Measurements from ENCODE around the gene TERC.
"Not testable (repeated sequence)": the region's sequence is repeated elsewhere in the genome, so short reads cannot be mapped to it uniquely, and the experiment has no call there.

The TERC gene

GRCh38 chr3:169751875-169752274, 13.0 kb downstream of the TERC start:
- Histone ChIP-seq H3K9ac (ENCODE audit: insufficient read length, low read depth) (no peak overlapping the region), H3K36me3 (ENCODE audit: insufficient read depth, insufficient read length, low read length) (no peaks in the 10 kb centered on the region), H3K9me3 (ENCODE audit: insufficient read depth, low read length) (no peaks in the 10 kb centered on the region), H3K27me3 (ENCODE audit: insufficient read depth, insufficient read length) (peaks cover 2% of the 10 kb centered on the region), H3K4me3 (ENCODE audit: insufficient read length, low read depth) (no peak overlapping the region), H3K4me1 (ENCODE audit: insufficient read depth, insufficient read length) (no peaks in the 10 kb centered on the region)
- no peak for DNase-seq (ENCODE audit: low read depth, low spot score)
- TF ChIP-seq ZNF274 (IDR thresholded peaks at IDR 0.05; ENCODE audit: low read depth, low read length) (no peak), SUZ12 (IDR thresholded peaks at IDR 0.05; ENCODE audit: extremely low read depth, insufficient read depth, insufficient read length) (no peak), YY1 (IDR thresholded peaks at IDR 0.05; ENCODE audit: insufficient read depth, insufficient read length) (no peak)

GRCh38 chr3:169750665-169751064, 14.2 kb downstream of the TERC start:
- H3K9ac ChIP-seq (ENCODE audit: insufficient read length, low read depth): no peak overlapping the region
- no peak for TF ChIP-seq ZNF274 (IDR thresholded peaks at IDR 0.05; ENCODE audit: low read depth, low read length)
- no peak for TF ChIP-seq YY1 (IDR thresholded peaks at IDR 0.05; ENCODE audit: insufficient read depth, insufficient read length)
- TF ChIP-seq SUZ12 (IDR thresholded peaks at IDR 0.05; ENCODE audit: extremely low read depth, insufficient read depth, insufficient read length): no peak

DNA sequence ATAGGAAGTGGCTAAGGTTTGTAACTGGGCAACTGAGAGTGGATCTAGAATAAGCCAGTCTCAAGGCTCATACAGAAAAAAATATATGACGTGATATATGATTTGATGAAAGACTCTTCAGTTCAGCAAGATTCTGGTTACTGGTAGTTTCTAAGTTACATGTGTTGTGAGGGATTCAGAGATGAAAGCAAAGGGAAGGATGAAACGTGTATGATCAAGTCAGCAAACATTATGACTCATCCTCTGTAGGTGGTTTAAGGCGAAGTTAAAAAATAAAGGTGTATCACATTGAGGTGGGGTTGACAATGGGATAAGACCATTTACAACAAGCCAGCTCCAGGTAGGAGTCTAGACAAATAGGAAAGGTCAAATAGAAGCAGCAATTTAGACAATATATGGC, 16.2 kb downstream of the TERC start:
- Histone ChIP-seq H3K27me3 (ENCODE audit: insufficient read depth, insufficient read length) (peaks cover 2% of the 10 kb centered on the region), H3K9me3 (ENCODE audit: insufficient read depth, low read length) (no peaks in the 10 kb centered on the region), H3K36me3 (ENCODE audit: insufficient read depth, insufficient read length, low read length) (no peaks in the 10 kb centered on the region), H3K4me3 (ENCODE audit: insufficient read length, low read depth) (no peak overlapping the region), H3K4me1 (ENCODE audit: insufficient read depth, insufficient read length) (no peaks in the 10 kb centered on the region), H3K9ac (ENCODE audit: insufficient read length, low read depth) (no peak overlapping the region)
- DNase-seq (ENCODE audit: low read depth, low spot score): no peak
- TF ChIP-seq YY1 (IDR thresholded peaks at IDR 0.05; ENCODE audit: insufficient read depth, insufficient read length) (no peak), SUZ12 (IDR thresholded peaks at IDR 0.05; ENCODE audit: extremely low read depth, insufficient read depth, insufficient read length) (no peak), ZNF274 (IDR thresholded peaks at IDR 0.05; ENCODE audit: low read depth, low read length) (no peak)

More at GRCh38 chr3:169750665-169751064, 14.2 kb downstream of the TERC start:
- Histone ChIP-seq H3K9me3 (ENCODE audit: insufficient read depth, low read length) (no peaks in the 10 kb centered on the region), H3K4me1 (ENCODE audit: insufficient read depth, insufficient read length) (no peaks in the 10 kb centered on the region), H3K27me3 (ENCODE audit: insufficient read depth, insufficient read length) (peaks cover 2% of the 10 kb centered on the region), H3K4me3 (ENCODE audit: insufficient read length, low read depth) (no peak overlapping the region), H3K36me3 (ENCODE audit: insufficient read depth, insufficient read length, low read length) (no peaks in the 10 kb centered on the region)
- no peak for DNase-seq (ENCODE audit: low read depth, low spot score)

GRCh38 chr3:169746924-169747323, 17.9 kb downstream of the TERC start:
- Histone ChIP-seq H3K27me3 (ENCODE audit: insufficient read depth, insufficient read length) (peaks cover 2% of the 10 kb centered on the region), H3K4me3 (ENCODE audit: insufficient read length, low read depth) (no peak overlapping the region), H3K4me1 (ENCODE audit: insufficient read depth, insufficient read length) (no peaks in the 10 kb centered on the region), H3K9me3 (ENCODE audit: insufficient read depth, low read length) (no peaks in the 10 kb centered on the region), H3K36me3 (ENCODE audit: insufficient read depth, insufficient read length, low read length) (no peaks in the 10 kb centered on the region), H3K9ac (ENCODE audit: insufficient read length, low read depth) (no peak overlapping the region)
- no peak for TF ChIP-seq SUZ12 (IDR thresholded peaks at IDR 0.05; ENCODE audit: extremely low read depth, insufficient read depth, insufficient read length)
- TF ChIP-seq ZNF274 (IDR thresholded peaks at IDR 0.05; ENCODE audit: low read depth, low read length): no peak
- no peak for TF ChIP-seq YY1 (IDR thresholded peaks at IDR 0.05; ENCODE audit: insufficient read depth, insufficient read length)
- no peak for DNase-seq (ENCODE audit: low read depth, low spot score)

GRCh38 chr3:169744366-169745054, 20.4 kb downstream of the TERC start:
- Histone ChIP-seq H3K27me3 (ENCODE audit: insufficient read depth, insufficient read length) (peaks cover 2% of the 10 kb centered on the region), H3K4me1 (ENCODE audit: insufficient read depth, insufficient read length) (no peaks in the 10 kb centered on the region), H3K4me3 (ENCODE audit: insufficient read length, low read depth) (no peak overlapping the region), H3K9ac (ENCODE audit: insufficient read length, low read depth) (no peak overlapping the region), H3K9me3 (ENCODE audit: insufficient read depth, low read length) (no peaks in the 10 kb centered on the region), H3K36me3 (ENCODE audit: insufficient read depth, insufficient read length, low read length) (no peaks in the 10 kb centered on the region)
- DNase-seq (ENCODE audit: low read depth, low spot score): no peak
- TF ChIP-seq YY1 (IDR thresholded peaks at IDR 0.05; ENCODE audit: insufficient read depth, insufficient read length) (no peak), ZNF274 (IDR thresholded peaks at IDR 0.05; ENCODE audit: low read depth, low read length) (no peak), SUZ12 (IDR thresholded peaks at IDR 0.05; ENCODE audit: extremely low read depth, insufficient read depth, insufficient read length) (no peak)

GRCh38 chr3:169739067-169739466, 25.8 kb downstream of the TERC start:
- H3K36me3 ChIP-seq (ENCODE audit: insufficient read depth, insufficient read length, low read length): no peaks in the 10 kb centered on the region
- no peaks in the 10 kb centered on the region for H3K4me1 ChIP-seq (ENCODE audit: insufficient read depth, insufficient read length)
- no peak for TF ChIP-seq YY1 (IDR thresholded peaks at IDR 0.05; ENCODE audit: insufficient read depth, insufficient read length)
- TF ChIP-seq SUZ12 (IDR thresholded peaks at IDR 0.05; ENCODE audit: extremely low read depth, insufficient read depth, insufficient read length): no peak
- TF ChIP-seq ZNF274 (IDR thresholded peaks at IDR 0.05; ENCODE audit: low read depth, low read length): no peak
- DNase-seq (ENCODE audit: low read depth, low spot score): no peak
- H3K27me3 ChIP-seq (ENCODE audit: insufficient read depth, insufficient read length): no peaks in the 10 kb centered on the region
- H3K9me3 ChIP-seq (ENCODE audit: insufficient read depth, low read length): no peaks in the 10 kb centered on the region
- H3K4me3 ChIP-seq (ENCODE audit: insufficient read length, low read depth): no peak overlapping the region
- H3K9ac ChIP-seq (ENCODE audit: insufficient read length, low read depth): no peak overlapping the region

DNA sequence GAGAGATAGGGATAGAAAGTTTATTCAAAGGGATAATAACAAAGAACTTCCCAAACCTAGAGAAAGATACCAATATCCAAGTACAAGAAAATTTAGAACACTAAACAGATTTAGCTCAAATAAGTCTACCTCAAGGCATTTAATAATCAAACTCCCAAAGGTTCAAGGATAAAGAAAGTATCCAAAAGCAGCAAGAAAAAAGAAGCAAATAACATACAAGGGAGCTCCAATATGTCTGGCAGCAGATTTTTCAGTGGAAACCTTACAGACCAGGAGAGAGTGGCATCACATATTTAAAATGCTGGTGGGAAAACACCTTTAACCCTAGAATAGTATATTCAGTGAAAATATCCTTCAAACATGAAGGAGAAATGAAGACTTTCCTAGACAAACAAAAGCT, 33.0 kb downstream of the TERC start:
- not testable (repeated sequence) for H3K27me3 ChIP-seq (ENCODE audit: insufficient read depth, insufficient read length); H3K4me1 ChIP-seq (ENCODE audit: insufficient read depth, insufficient read length); H3K36me3 ChIP-seq (ENCODE audit: insufficient read depth, insufficient read length, low read length); H3K9ac ChIP-seq (ENCODE audit: insufficient read length, low read depth); DNase-seq (ENCODE audit: low read depth, low spot score); H3K4me3 ChIP-seq (ENCODE audit: insufficient read length, low read depth)
- H3K9me3 ChIP-seq (ENCODE audit: insufficient read depth, low read length): 0 out of 2 replicates have a peak, but pooled peaks cover 10% of the 10 kb centered on the region
